NCI-H146 treated with DMSO at 0.1 percent for 48 hours (cell line): ENCODE data around the gene VTI1B.
"Not testable (repeated sequence)": the region's sequence is repeated elsewhere in the genome, so short reads cannot be mapped to it uniquely, and the experiment has no call there.

Source experiments
- DNase-seq: peaks from one replicate; lab custom pipeline; 2025; ENCODE audit not compliant: unreplicated experiment; lab: John Stamatoyannopoulos, UW

The VTI1B gene

DNA sequence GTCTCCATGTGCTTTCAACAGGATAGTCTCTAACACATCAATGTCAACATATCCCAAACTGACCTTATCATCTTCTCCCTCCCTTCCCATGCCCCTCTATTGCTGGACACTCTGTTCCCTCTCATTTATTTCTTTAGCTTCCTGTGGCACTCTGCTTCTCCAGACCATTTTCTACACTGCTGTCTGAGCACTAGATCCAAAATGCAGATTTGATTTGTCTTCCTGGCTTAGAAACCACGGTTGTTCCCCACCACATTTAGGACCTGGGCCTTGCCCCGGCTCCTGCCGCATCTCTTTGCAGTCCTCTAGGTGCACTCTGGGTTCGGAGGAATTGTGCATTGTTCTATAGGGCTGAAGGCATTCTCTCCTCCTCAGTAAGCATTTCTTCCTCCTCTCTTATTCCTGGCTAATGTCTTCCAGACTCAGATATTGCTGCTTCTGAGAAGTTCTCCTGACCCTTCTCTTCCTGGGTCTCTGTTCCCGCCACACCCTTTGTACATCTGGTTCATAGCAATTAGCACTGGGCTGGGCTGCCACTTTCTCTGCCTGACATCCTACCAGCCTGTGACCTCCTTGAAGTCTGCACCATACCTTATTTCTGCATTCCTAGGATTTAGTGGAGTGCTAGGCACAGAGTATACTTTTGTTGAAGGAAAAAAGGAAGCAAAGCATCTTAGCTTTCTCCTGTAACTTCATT is 40.8 kb downstream of the VTI1B start:
- DNase-seq, result no peak

GRCh38 chr14:67630938-67631337 is 43.5 kb downstream of the VTI1B start:
- DNase-seq, result no peak

- DNase-seq, result no peak
Measured at GRCh38 chr14:67630186-67630585, 44.2 kb downstream of the VTI1B start.

- no peak for DNase-seq
Measured at GRCh38 chr14:67627519-67627918, 46.9 kb downstream of the VTI1B start.

DNA sequence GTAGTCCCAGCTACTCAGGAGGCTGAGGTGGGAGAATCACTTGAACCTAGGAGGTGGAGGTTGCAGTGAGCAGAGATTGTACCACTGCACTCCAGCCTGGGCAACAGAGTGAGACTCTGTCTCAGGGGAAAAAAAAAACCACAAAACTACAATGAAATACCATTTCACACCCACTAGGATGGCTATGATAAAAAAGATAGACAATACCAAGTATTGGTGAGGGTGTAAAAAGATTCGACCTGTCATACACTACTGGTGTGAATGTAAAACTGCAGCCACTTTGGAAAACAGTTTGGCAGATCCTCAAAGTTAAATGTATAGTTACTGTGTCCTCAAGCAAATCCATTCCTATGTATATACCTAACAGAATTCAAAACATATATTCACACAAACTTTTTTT is 48.3 kb downstream of the VTI1B start:
- not testable (repeated sequence) for DNase-seq

DNA sequence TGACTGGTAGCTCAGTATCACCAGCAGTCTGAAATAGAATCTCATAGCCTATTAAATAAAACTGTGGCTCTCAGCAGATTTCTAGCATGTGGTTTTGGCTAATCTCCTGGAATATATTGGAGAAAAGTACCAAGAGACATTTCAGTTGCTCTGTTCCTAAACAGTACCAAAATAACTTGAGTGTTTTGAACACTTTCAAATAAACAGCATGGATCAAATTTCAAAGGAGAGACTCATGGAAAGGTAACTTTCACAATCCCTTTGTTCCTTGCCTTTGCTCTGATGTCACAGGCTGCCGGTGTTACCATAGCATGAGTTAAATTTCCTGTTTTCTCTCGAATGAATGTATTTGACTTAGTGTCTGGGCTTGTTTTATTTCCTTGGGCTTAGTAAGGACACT is 51.3 kb downstream of the VTI1B start:
- DNase-seq, result no peak

GRCh38 chr14:67622675-67623074 is 51.8 kb downstream of the VTI1B start:
- no peak for DNase-seq

DNA sequence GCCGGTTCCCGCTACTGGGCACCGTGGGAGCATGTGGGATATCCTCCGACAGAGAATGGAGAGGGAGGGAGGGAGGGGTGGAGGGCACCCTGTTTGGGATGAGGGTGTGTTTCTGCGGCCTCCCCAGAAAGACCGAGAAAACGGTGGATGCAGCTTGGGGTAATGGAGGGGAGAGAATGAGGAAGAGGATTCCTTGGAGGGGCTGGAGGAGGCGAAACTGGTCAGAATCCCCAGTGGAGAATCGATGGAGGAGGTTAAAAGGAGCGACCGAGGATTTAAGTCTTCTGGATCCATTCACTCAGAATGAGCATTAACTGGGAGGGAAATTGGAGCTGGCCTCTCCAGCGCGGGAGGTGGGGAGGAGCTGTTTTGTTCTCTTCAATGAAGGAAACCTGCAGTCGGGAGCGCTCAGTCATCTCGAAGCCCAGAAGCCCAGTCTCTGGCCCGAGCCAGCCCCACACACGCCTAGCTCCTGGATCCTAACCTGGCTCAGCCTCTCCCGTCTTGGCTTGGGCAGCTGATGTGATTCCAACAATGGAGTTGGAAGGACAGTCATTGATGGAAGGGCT is 54.1 kb downstream of the VTI1B start:
- DNase-seq, result no peak

DNA sequence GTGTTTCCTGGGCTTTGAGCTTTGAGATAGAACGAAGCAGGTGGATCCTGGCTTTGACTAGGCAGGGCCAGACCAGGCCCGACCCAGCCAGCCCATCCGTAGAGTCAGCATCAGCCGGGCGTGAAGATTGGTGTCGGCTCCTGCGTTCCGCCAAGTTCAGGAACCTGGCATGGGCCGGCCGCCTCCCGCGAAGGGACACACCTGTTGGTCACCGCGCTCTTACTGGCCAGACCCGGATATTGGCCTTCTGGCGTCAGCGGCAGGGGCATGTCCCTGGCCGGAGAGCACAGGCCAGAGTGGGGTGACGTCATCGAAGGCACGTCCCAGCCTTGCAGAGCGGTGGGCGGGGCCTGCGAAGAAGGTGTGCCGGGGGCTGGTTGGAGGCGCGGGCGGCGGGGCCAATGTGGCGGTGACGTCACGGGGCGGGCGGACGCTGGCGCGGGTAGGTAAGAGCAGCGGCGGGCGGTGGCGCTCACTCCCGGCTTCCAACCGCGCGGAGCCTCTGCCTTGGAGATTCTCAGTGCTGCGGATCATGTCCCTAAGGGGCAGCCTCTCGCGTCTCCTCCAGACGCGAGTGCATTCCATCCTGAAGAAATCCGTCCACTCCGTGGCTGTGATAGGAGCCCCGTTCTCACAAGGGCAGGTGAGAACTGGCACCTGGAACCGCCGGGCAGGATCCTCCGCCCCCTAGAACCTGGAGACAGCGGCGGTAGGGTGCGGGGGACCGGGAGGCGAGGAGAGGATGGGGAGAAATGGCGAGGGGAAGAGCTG is 54.8 kb downstream of the VTI1B start, which contains the start of gene ARG2:
ARG2 (plus strand) TSS at position 475 of the 771 bp plus-strand sequence; CDS start at position 533, 58 bp downstream.
- DNase-seq, result peak; percentile 91

GRCh38 chr14:67618617-67619063 is 55.8 kb downstream of the VTI1B start:
- peak; percentile 9 for DNase-seq

DNA sequence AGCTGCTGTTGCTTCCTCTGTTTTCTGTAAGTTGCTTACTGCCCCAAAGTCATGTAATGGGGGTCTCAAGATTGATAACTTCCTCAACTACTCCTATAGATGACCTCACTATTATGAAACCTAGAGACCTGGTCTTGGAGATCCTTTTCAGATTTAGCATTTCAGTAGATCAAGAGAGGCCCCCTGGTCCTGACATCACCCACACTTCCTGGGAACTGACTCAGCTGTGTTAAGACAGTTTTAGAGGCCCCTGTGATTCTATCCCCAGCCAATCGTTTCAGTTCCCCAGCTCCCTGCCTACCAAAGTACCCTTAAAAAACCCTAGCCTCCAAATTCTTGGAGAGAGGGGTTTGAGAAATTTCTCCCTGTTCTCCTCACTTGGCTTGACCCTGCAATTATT is 63.9 kb downstream of the VTI1B start:
- no peak for DNase-seq

- no peak for DNase-seq
Measured at GRCh38 chr14:67609642-67610310, 64.7 kb downstream of the VTI1B start.

GRCh38 chr14:67607646-67608045 is 66.8 kb downstream of the VTI1B start:
- no peak for DNase-seq

GRCh38 chr14:67602995-67603545 is 71.4 kb downstream of the VTI1B start:
- no peak for DNase-seq

DNA sequence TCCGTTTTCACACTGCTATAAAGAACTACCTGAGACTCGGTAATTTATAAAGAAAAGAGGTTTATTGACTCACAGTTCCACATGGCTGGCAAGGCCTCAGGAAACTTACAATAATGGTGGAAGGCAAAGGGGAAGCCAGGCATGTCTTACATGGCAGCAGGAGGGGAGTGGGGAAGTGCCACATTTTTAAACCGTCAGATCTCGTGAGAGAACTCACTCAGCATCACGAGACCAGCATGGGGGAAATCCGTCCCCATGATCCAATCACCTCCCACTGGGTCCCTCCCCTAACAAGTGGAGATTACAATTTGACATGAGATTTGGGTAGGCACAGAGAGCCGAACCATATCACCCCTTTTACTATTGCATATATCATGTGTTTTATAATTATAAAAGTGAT is 72.4 kb downstream of the VTI1B start:
- no peak for DNase-seq

DNA sequence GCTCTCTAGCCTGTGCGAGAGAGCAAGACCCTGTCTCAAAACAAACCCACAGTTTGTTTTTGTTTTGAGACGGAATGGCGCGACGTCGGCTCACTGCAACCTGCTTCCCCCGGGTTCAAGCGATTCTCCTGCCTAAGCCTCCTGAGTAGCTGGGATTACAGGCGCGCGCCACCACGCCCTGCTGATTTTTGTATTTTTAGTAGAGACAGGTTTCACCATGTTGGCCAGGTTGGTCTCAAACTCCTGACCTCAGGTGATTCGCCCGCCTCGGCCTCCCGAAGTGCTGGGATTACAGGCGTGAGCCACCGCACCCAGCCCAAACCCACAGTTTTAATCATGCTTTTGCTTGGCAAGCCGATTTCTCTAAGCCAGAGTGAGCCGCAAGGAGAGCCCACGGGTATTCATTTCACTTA is 73.9 kb downstream of the VTI1B start:
- DNase-seq, result not testable (repeated sequence)

GRCh38 chr14:67599698-67600561 is 74.5 kb downstream of the VTI1B start, which contains the start of gene PIGH:
PIGH (minus strand) TSS chr14:67600268; CDS start chr14:67600203, 65 bp downstream.
- peak; percentile 21 for DNase-seq
